Esophagus squamous epithelium (tissue), 4 donors: ENCODE measurements around the gene TNIK.

Source experiments
- POLR2A ChIP-seq, 4 donors: fragments of 450-650 bp; IDR thresholded peaks; one replicate each; pipeline ENCODE4 v1.6.1; 2017; ENCODE audit warnings: antibody characterized with exemption in 4 of 4, mild to moderate bottlenecking in 4 of 4, moderate library complexity in 3 of 4
- TF ChIP-seq, protein P1 (sequence below), 6 experiments: fragments of 450-650 bp in 4 of 6; fragments of 200-600 bp in 2 of 6; sonication (generic) in 2 of 6; IDR thresholded peaks; one replicate each; pipeline ENCODE4 v1.5.1; 2016 to 2019; ENCODE audit warnings: antibody characterized with exemption in 6 of 6, mild to moderate bottlenecking in 4 of 6, moderate library complexity in 4 of 6

DNA sequence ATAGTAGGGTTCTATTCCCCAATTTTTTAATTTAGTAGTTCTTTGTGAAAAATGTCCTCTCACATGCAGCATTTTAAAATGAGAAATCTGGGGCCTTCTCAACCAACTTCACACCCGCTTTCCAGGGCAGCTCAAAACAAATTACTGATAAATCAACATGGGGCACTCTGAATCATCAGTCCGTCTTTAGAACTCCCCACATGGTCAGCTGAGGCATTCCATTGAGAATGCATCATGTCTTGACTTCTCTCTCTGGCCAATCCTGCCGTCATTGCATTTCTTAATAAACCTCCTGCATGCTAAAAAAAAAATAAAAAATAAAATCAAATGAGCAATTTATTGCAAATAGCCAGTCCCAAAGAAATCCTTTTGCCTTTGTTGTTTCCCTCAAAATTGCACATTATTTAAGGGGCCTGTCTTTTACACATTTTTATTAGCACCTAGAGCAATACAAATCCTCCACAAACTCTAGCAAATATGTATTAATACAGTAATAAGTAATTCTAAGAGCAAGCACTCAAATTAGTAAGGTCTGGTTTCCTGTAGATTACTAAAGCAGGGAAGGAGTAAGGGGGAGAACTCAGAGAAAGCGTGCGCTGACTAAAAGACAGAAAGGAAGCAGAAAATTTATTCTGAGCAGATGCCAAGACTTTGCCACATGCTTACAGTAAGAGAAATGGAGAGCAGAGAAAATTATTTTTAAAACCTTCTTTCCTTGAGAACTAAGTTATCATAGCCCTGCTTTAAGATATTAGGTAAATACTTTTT is 175.7 kb downstream of the TNIK start:
- TF ChIP-seq, protein P1, sequence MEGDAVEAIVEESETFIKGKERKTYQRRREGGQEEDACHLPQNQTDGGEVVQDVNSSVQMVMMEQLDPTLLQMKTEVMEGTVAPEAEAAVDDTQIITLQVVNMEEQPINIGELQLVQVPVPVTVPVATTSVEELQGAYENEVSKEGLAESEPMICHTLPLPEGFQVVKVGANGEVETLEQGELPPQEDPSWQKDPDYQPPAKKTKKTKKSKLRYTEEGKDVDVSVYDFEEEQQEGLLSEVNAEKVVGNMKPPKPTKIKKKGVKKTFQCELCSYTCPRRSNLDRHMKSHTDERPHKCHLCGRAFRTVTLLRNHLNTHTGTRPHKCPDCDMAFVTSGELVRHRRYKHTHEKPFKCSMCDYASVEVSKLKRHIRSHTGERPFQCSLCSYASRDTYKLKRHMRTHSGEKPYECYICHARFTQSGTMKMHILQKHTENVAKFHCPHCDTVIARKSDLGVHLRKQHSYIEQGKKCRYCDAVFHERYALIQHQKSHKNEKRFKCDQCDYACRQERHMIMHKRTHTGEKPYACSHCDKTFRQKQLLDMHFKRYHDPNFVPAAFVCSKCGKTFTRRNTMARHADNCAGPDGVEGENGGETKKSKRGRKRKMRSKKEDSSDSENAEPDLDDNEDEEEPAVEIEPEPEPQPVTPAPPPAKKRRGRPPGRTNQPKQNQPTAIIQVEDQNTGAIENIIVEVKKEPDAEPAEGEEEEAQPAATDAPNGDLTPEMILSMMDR (IDR thresholded peaks at IDR 0.05) = no peak
- no peak for TF ChIP-seq POLR2A (IDR thresholded peaks at IDR 0.05)
